WTC11 (cell line): ENCODE data around the gene ACVR1.
"Not testable (repeated sequence)": the region's sequence is repeated elsewhere in the genome, so short reads cannot be mapped to it uniquely, and the experiment has no call there.

Experiments
- CREM ChIP-seq: sonication (generic); formaldehyde crosslinking; IDR thresholded peaks from 2 replicates; pipeline ENCODE4 v1.8.1; 2022; ENCODE audit warnings: mild to moderate bottlenecking, missing genetic modification reagents, moderate library complexity
- TF ChIP-seq, protein P1 (sequence below): fragments of 200-600 bp; IDR thresholded peaks from 2 replicates; pipeline ENCODE4 v1.8.0; 2022; ENCODE audit warnings: antibody characterized with exemption
- TF ChIP-seq, protein P2 (sequence below): sonication (generic); formaldehyde crosslinking; IDR thresholded peaks from 2 replicates; pipeline ENCODE4 v1.8.0; 2022; ENCODE audit warnings: mild to moderate bottlenecking, missing genetic modification reagents

DNA sequence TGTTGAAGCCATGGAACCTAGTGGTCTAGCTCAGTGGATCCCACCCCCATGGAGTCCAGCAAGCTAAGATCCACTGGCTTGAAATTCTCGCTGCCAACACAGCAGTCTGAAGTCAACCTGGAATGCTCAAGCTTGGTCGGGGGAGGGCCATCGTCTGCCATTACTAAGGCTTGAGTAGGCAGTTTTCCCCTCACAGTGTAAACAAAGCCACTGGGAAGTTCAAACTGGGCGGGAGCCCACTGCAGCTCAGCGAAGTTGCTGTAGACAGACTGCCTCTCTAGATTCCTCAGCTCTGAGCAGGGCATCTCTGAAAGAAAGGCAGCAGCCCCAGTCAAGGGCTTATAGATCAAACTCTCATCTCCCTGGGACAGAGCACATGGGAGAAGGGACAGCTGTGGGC, 171.5 kb downstream of the ACVR1 start:
- TF ChIP-seq, protein P1, sequence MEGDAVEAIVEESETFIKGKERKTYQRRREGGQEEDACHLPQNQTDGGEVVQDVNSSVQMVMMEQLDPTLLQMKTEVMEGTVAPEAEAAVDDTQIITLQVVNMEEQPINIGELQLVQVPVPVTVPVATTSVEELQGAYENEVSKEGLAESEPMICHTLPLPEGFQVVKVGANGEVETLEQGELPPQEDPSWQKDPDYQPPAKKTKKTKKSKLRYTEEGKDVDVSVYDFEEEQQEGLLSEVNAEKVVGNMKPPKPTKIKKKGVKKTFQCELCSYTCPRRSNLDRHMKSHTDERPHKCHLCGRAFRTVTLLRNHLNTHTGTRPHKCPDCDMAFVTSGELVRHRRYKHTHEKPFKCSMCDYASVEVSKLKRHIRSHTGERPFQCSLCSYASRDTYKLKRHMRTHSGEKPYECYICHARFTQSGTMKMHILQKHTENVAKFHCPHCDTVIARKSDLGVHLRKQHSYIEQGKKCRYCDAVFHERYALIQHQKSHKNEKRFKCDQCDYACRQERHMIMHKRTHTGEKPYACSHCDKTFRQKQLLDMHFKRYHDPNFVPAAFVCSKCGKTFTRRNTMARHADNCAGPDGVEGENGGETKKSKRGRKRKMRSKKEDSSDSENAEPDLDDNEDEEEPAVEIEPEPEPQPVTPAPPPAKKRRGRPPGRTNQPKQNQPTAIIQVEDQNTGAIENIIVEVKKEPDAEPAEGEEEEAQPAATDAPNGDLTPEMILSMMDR = not testable (repeated sequence)
- TF ChIP-seq, protein P2, sequence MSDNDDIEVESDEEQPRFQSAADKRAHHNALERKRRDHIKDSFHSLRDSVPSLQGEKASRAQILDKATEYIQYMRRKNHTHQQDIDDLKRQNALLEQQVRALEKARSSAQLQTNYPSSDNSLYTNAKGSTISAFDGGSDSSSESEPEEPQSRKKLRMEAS (CRISPR knock-in tag) = not testable (repeated sequence)
- not testable (repeated sequence) for TF ChIP-seq CREM (CRISPR knock-in tag)
